Esophagus (tissue), 2 donors: Measurements from ENCODE around the gene CELF3. TPM values are rescaled to one million over a fixed set of nuclear protein-coding genes. Genes with fewer than 3 reads are reported as not detected.

ENCODE experiments used
- H3K27ac ChIP-seq, 2 donors: one replicate each; pipeline ENCODE4 v1.5.1; 2013; ENCODE audit warnings: low read depth in 2 of 2, mild to moderate bottlenecking in 2 of 2, inconsistent platforms in 1 of 2, low read length in 1 of 2, moderate library complexity in 1 of 2
- H3K27me3 ChIP-seq, 2 donors: one replicate each; pipeline ENCODE4 v1.6.1; 2013; ENCODE audit warnings: low read length in 2 of 2, control low read depth in 1 of 2, mild to moderate bottlenecking in 1 of 2; ENCODE audit not compliant: insufficient read depth in 2 of 2, control insufficient read depth in 1 of 2
- H3K36me3 ChIP-seq, 2 donors: one replicate each; pipeline ENCODE4 v1.6.1; 2013; ENCODE audit warnings: low read length in 1 of 2; ENCODE audit not compliant: control insufficient read depth in 2 of 2, insufficient read depth in 2 of 2
- H3K4me1 ChIP-seq, 2 donors: one replicate each; pipeline ENCODE4 v1.6.1; 2013; ENCODE audit warnings: low read length in 1 of 2; ENCODE audit not compliant: control insufficient read depth in 2 of 2, insufficient read depth in 2 of 2
- H3K4me3 ChIP-seq, 2 donors: one replicate each; pipeline ENCODE4 v1.5.1; 2013; ENCODE audit warnings: low read length in 2 of 2, mild to moderate bottlenecking in 2 of 2, low read depth in 1 of 2, moderate library complexity in 1 of 2
- H3K9me3 ChIP-seq, 2 donors: one replicate each; pipeline ENCODE4 v1.6.1; 2013; ENCODE audit warnings: mild to moderate bottlenecking in 2 of 2, low read depth in 1 of 2, low read length in 1 of 2, moderate library complexity in 1 of 2; ENCODE audit not compliant: control insufficient read depth in 2 of 2, insufficient read depth in 1 of 2
- WGBS, 2 donors: extraction: QIAGEN DNeasy Blood & Tissue Kit; methylation state at CpG; one replicate each; pipeline ENCODE4 v1.1.7; 2013; 5-methylcytosine and 5-hydroxymethylcytosine counted together
- polyA plus RNA-seq, 2 donors: library from polyadenylated mRNA; stranded (reverse); fragments of 200-250 nt; gene quantifications; one replicate each; pipeline ENCODE4 v1.2.3, GENCODE V29; 2013
- donor health status: healthy with polysubstance abuse.
- donor health status: Bipolar disorder and iron deficiency.

CELF3 gene
- polyA plus RNA-seq, 2 donors: 0.04 to 0.05 TPM

DNA sequence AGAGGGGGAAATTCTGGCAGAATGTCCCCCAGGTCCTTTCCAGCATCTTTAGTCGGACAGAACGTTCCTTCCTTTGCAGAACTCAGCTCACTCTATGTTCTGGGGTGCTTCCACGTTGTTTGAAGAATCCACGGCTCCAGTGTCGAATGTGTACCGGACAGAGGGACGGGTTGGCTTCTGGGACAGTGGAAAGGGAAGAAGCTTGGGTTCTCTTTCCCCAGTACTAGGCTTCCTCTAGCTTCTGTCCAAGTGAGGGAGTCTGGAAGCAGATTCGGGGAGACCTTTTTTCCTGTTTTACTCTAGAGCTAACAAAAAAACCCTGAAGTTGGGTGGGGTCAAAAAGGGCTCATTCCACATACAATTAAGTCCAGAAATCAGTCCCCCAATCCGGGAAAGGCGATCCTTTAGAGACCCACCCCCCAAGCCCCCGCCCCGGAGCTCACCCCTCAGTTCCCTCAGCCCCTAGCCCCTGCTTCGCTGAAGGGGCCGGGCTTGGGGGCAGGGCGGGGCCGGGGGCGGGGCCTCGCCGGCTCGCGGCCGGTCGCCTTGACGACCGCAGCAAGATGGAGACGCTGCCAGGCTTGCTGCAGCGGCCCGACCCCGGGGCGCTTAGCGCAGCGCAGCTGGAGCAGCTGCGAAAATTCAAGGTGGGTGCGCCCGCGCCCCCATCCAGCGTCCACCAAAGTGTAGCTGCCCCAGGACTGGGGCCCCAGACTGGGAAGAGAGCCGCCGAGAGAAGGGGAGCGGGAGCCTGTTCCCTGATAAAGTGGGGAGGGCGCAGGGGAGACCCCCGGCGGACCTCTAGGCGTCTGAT is 4.6 kb upstream of the CELF3 start, which contains the start of gene RIIAD1:
Gene RIIAD1, plus strand, starts transcription at position 549 of the 814 bp plus-strand sequence. Its CDS starts 15 bp downstream, at position 564.
- WGBS, 2 donors: 6 to 7% methylated on average over 39 to 44 of the region's 44 CpGs
- H3K9me3 ChIP-seq: no peaks in the 10 kb centered on the region
- H3K4me1 ChIP-seq: peaks cover 0 to 2% of the 10 kb centered on the region in 2 donors
- peak within 1 kb of the TSS; percentile 28 to 38 for H3K4me3 ChIP-seq
- H3K27ac ChIP-seq: peak within 1 kb of the TSS; percentile 56 to 63
- peaks cover 0 to 4% of the 10 kb centered on the region in 2 donors for H3K27me3 ChIP-seq
- H3K36me3 ChIP-seq: no peaks in the 10 kb centered on the region

DNA sequence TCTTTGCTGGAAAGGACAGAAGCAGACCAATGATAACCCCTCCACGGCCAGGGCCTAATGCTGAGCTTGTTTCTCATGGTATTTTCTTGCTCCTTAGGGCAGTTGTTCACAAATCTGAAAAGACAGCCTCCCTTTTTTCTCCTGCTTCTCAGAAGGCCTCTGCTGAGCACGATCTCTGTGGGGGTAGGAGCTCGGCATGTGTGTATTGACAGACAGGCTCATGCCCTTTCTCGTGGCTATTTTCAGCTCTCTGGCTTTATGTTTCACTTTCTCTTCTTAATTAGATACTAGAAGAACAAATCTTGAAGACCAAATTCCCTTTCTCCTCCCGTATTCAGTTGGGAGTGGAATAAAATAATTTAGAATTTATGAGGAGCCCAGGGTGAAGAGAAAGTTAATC is 4.0 kb upstream of the CELF3 start:
- 18 to 40% methylated on average over 5 of the region's 5 CpGs for WGBS, 2 donors
- Histone ChIP-seq H3K9me3 (no peaks in the 10 kb centered on the region), H3K27me3 (peaks cover 0 to 7% of the 10 kb centered on the region in 2 donors)

DNA sequence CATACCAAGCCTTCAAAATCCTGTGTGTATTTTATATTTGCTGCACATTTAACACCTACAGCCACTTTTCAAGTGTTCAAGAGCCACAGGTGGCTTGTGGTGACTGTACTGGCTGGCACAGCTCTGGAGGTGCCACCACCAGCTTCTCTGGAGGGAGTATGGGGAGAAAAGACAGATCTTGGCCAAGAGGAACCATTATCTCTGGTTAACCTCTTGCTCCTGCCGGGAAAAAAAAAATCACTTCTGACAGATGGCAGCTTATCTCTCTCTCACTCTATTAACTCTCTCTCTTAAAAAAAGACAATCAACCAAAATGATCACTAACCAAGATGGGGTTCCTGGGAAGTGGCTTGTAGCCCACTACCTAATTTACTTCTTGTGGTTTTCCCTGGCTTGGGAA is 3.5 kb upstream of the CELF3 start:
- Histone ChIP-seq H3K36me3 (no peaks in the 10 kb centered on the region), H3K9me3 (no peaks in the 10 kb centered on the region), H3K27ac (no peak overlapping the region), H3K4me1 (peaks cover 0 to 2% of the 10 kb centered on the region in 2 donors), H3K27me3 (peaks cover 0 to 7% of the 10 kb centered on the region in 2 donors), H3K4me3 (no peak overlapping the region)
- WGBS, 2 donors: 47 to 59% methylated on average over 1 of the region's 1 CpG

More for the DNA sequence above, 4.0 kb upstream of the CELF3 start:
- no peak overlapping the region for H3K4me3 ChIP-seq
- peaks cover 0 to 2% of the 10 kb centered on the region in 2 donors for H3K4me1 ChIP-seq
- no peaks in the 10 kb centered on the region for H3K36me3 ChIP-seq
- H3K27ac ChIP-seq: peak overlapping the region in 1 of 2 donors; percentile 17

DNA sequence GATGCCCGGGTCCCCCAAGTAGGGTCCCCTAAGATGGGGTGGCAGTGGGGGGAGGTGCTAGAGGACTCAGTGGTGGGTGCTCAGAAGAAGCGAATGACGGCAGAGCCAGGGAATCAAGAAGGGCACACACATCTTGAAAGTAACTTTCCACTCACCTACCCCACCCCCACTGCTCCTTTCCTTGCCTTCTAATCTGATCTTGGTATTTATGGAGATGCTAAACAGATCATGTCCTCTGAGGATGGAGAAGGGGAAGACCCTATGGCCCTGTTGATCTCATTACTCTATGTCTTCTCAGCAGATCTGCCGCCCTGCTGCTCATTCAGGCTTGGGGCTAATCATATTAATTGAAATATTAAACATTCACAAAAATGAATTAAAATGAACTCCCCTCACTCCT is 2.1 kb upstream of the CELF3 start:
- no peak overlapping the region for H3K27ac ChIP-seq
- H3K27me3 ChIP-seq: peaks cover 0 to 7% of the 10 kb centered on the region in 2 donors
- no peak overlapping the region for H3K4me3 ChIP-seq
- no peaks in the 10 kb centered on the region for H3K9me3 ChIP-seq
- H3K4me1 ChIP-seq: peaks cover 4 to 6% of the 10 kb centered on the region in 2 donors
- 74 to 89% methylated on average over 4 of the region's 4 CpGs for WGBS, 2 donors
- H3K36me3 ChIP-seq: no peaks in the 10 kb centered on the region

DNA sequence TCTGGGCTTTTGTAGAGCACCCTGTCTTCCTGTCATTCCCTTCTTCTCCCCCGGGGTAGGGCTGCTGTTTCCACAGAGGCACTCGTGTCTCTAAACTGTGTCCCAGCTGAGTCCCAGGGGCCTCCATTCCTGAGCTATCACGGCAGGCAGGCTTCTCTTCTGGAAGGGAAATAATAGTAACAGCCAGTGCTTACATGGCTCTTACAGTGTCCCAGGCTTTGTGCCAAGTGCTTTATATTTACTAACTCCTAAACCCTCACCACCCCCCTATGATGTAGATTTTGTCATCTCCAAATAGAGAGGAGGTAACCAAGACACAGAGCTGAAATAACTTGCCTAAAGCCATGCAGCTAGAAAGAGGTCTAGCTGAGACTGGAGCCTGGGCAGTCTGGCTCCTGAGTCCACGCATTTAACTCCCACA is 1.4 kb upstream of the CELF3 start:
- H3K27me3 ChIP-seq: peaks cover 0 to 7% of the 10 kb centered on the region in 2 donors
- H3K36me3 ChIP-seq: no peaks in the 10 kb centered on the region
- no peak overlapping the region for H3K4me3 ChIP-seq
- H3K27ac ChIP-seq: no peak overlapping the region
- WGBS, 2 donors: 40 to 42% methylated on average over 4 of the region's 4 CpGs
- peaks cover 6% of the 10 kb centered on the region in 2 donors for H3K4me1 ChIP-seq
- H3K9me3 ChIP-seq: no peaks in the 10 kb centered on the region

DNA sequence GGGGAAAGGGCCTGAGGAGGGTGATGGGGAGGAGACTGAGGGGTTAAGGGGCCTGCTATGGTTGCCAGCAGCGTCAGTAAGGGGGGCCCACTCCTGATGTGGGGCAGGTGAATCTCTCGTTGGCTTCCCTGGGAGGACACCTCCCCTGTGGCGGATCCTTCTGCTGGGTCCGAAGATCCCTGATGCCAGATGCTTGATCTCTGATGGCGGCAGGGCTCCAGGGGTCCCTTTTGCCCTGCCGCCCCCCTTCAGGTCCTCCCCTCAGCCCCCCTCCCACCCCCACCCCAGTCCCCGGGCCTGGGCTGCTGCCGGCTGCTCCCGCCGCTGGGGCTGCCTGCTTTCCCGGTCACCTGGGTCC is 219 bp downstream of the CELF3 start:
- H3K36me3 ChIP-seq: no peaks in the 10 kb centered on the region
- no peaks in the 10 kb centered on the region for H3K9me3 ChIP-seq
- WGBS, 2 donors: 8 to 30% methylated on average over 5 to 11 of the region's 11 CpGs
- H3K4me1 ChIP-seq: peaks cover 6% of the 10 kb centered on the region in 2 donors
- H3K27ac ChIP-seq: no peak overlapping the region
- peaks cover 0 to 7% of the 10 kb centered on the region in 2 donors for H3K27me3 ChIP-seq
- H3K4me3 ChIP-seq: no peak overlapping the region

DNA sequence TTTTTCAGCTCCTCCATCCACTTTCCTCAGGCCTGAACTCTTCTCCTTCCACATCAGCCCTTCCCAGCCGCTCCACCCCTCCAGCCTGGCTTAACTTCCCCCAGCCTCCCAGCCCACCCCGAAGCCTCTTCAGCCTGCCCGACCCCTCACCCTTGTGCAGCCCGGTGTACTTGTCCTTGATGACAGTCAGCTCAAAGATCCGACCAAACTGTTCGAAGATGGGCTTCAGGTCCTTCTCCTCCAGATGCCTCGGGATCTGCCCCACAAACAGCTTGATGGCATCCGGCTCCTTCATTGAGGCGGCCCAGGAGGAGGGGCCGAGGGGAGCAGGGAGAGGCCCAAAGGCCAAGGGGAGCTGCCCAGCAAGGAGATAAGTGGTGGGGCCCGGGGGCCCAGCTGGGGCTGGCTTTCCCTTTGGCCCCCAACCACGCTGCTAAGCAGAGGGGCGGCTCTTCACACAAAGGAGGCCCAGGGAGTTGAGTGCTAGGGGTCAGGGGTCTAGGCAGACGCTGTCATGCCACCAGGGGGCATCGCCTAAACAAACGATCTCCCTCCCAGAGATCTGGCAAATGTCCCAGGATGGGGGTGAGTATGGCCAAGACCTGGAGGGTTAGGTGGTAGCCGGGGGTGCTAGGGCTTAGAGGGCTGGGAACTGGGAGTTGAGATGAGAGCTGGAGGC is 738 bp downstream of the CELF3 start:
- Histone ChIP-seq H3K4me1 (peaks cover 6% of the 10 kb centered on the region in 2 donors), H3K27ac (no peak overlapping the region), H3K36me3 (no peaks in the 10 kb centered on the region), H3K9me3 (no peaks in the 10 kb centered on the region), H3K4me3 (no peak overlapping the region), H3K27me3 (peaks cover 0 to 7% of the 10 kb centered on the region in 2 donors)
- WGBS, 2 donors: 49 to 50% methylated on average over 17 of the region's 17 CpGs

- WGBS, 2 donors: 70 to 75% methylated on average over 10 of the region's 10 CpGs
- Histone ChIP-seq H3K27me3 (peaks cover 0 to 7% of the 10 kb centered on the region in 2 donors), H3K27ac (no peak overlapping the region), H3K4me1 (peaks cover 6% of the 10 kb centered on the region in 2 donors), H3K36me3 (no peaks in the 10 kb centered on the region), H3K9me3 (no peaks in the 10 kb centered on the region), H3K4me3 (no peak overlapping the region)
Measured at GRCh38 chr1:151714820-151715725, 1.5 kb downstream of the CELF3 start.

GRCh38 chr1:151713874-151714273 is 2.7 kb downstream of the CELF3 start:
- no peak overlapping the region for H3K27ac ChIP-seq
- H3K4me1 ChIP-seq: peaks cover 6% of the 10 kb centered on the region in 2 donors
- H3K4me3 ChIP-seq: no peak overlapping the region
- H3K9me3 ChIP-seq: no peaks in the 10 kb centered on the region
- peaks cover 0 to 7% of the 10 kb centered on the region in 2 donors for H3K27me3 ChIP-seq
- WGBS, 2 donors: 63 to 72% methylated on average over 2 of the region's 2 CpGs
- H3K36me3 ChIP-seq: no peaks in the 10 kb centered on the region
